Thyroid gland (tissue), 4 donors: Measurements from ENCODE around the gene SERINC2.

Experiments
- CTCF ChIP-seq, 6 experiments: fragments of 200-600 bp in 3 of 6; fragments of 450-650 bp in 3 of 6; sonication (generic) in 3 of 6; IDR thresholded peaks; one replicate each; pipeline ENCODE4 v1.5.1; 2016 to 2019; ENCODE audit warnings: antibody characterized with exemption in 6 of 6, mild to moderate bottlenecking in 2 of 6, inconsistent platforms in 1 of 6, moderate library complexity in 1 of 6
- POLR2A ChIP-seq, 2 donors: fragments of 450-650 bp; IDR thresholded peaks; one replicate each; pipeline ENCODE4 v1.6.1; 2017; ENCODE audit warnings: antibody characterized with exemption in 2 of 2, mild to moderate bottlenecking in 2 of 2, moderate library complexity in 1 of 2

- no peak for TF ChIP-seq POLR2A (IDR thresholded peaks at IDR 0.05)
- TF ChIP-seq CTCF (IDR thresholded peaks at IDR 0.05), result no peak
Observed at GRCh38 chr1:31409946-31410858, 2.8 kb upstream of the SERINC2 start.
